Measurements from ENCODE around the gene ZNF787.

ZNF787 gene

DNA sequence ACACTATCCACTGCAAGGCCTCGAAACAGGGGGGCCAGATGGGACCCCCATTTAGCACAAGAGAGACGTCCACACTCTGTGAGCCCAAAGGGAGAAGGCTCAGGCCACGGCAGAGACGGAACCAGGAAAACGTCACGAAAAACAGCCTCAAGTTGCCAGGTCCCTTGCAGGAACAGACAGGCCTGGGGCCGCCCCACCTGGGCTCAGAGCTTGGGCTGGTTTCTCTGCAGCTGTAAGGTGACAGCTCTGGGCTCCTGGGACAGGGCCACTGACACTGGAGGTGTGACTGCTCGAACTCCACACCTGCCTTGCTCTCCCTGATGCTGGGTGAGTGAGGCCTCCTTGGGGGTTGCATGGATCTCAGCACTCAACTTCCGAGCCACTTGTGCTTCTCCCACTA is 3.2 kb downstream of the ZNF787 start:
- DNase-seq (ENCODE audit: low spot score): no peak
- in situ Hi-C loops (cut with MboI; ENCODE audit: low pct_unique_long_range_greater_than_20kb, low sequenced_read_pairs, unreplicated experiment): no loop called here
- TF ChIP-seq, protein P1, sequence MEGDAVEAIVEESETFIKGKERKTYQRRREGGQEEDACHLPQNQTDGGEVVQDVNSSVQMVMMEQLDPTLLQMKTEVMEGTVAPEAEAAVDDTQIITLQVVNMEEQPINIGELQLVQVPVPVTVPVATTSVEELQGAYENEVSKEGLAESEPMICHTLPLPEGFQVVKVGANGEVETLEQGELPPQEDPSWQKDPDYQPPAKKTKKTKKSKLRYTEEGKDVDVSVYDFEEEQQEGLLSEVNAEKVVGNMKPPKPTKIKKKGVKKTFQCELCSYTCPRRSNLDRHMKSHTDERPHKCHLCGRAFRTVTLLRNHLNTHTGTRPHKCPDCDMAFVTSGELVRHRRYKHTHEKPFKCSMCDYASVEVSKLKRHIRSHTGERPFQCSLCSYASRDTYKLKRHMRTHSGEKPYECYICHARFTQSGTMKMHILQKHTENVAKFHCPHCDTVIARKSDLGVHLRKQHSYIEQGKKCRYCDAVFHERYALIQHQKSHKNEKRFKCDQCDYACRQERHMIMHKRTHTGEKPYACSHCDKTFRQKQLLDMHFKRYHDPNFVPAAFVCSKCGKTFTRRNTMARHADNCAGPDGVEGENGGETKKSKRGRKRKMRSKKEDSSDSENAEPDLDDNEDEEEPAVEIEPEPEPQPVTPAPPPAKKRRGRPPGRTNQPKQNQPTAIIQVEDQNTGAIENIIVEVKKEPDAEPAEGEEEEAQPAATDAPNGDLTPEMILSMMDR (IDR thresholded peaks at IDR 0.05; ENCODE audit: extremely low read depth, insufficient read depth, missing control alignments): no peak

DNA sequence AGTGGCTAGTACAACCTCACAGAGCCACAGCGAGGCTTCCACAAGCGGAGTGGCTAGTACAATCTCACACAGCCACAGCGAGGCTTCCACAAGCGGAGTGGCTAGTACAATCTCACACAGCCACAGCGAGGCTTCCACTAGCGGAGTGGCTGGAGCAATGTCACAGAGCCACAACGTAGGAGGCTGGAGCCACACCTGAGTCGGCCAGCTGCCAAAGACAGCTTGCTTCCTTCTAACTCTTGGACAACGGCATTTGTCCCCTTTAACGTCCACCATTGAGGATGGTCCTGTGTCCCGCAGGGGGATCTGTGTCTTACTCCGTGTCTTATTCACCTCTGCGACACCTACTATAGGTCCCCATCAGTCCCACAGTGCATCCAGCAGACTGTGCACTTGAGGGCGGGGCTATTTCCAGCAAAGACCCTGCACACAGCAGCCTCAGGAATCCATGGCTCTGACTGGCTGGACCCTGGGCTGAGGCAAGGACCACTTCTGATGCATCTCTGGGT is 3.7 kb downstream of the ZNF787 start:
- in situ Hi-C loops (cut with MboI; ENCODE audit: low pct_unique_long_range_greater_than_20kb, low sequenced_read_pairs, unreplicated experiment): no loop called here
- DNase-seq (ENCODE audit: low spot score): no peak
- TF ChIP-seq, protein P1 (IDR thresholded peaks at IDR 0.05; ENCODE audit: extremely low read depth, insufficient read depth, missing control alignments): no peak

DNA sequence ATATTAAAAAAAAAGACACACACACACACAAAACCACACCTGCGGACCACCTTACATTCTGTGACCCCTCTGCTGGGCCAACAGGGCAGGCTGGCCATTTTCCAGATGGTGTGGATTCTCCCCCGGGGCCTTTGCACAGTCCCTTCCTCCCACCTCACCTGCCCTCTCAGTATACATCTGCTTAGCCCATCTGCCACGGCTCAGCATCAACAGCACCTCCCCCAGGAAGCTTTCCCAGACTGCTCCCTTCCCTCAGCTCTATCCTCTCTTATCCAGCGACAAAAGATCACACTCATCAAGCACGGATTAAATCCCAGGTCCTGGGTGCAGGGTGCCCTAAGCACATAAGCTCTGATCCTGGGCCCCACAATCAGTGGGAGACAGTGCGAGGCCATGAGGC is 4.5 kb downstream of the ZNF787 start:
- TF ChIP-seq, protein P1 (IDR thresholded peaks at IDR 0.05; ENCODE audit: extremely low read depth, insufficient read depth, missing control alignments): no peak

DNA sequence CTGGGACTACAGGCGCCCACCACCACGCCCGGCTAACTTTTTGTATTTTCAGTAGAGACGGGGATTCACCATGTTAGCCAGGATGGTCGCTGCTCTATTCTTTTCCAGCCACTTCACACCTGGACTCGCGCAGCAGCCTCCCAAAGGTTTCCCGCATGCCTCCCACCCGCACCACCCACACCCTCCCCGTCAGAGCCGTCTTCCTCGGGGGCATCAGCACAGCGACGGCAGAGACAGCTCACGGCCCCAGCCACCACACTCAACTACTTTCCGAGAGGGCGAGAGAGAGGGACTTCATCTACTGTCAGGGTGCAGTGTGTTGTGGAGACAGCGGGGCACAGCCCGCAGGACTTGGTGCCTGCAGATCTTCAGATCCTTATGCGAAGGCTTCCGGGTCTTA is 5.6 kb downstream of the ZNF787 start:
- in situ Hi-C loops (cut with MboI; ENCODE audit: low pct_unique_long_range_greater_than_20kb, low sequenced_read_pairs, unreplicated experiment): no loop called here
- TF ChIP-seq, protein P1 (IDR thresholded peaks at IDR 0.05; ENCODE audit: extremely low read depth, insufficient read depth, missing control alignments): no peak
- no peak for DNase-seq (ENCODE audit: low spot score)

More for the DNA sequence above, 4.5 kb downstream of the ZNF787 start:
- in situ Hi-C loops (cut with MboI; ENCODE audit: low pct_unique_long_range_greater_than_20kb, low sequenced_read_pairs, unreplicated experiment): no loop called here
- DNase-seq (ENCODE audit: low spot score): no peak

DNA sequence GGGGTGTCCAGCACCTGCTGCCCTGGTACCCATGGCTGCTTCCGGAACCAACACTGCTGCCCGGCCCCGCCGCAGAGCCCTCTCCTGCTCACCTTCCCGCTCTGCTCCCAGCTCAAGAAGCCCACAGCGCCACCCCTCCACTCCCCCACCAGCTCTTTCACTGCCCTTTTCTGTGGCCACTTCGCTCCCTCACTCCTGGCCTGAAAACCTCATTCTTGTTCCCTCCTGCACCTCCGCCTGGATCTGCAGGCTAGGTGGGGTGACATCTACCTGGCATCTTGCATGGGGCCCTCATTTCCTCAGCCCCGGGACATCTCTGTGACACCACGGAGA is 6.4 kb downstream of the ZNF787 start:
- TF ChIP-seq, protein P1 (IDR thresholded peaks at IDR 0.05; ENCODE audit: extremely low read depth, insufficient read depth, missing control alignments): no peak
- no peak for DNase-seq (ENCODE audit: low spot score)
- in situ Hi-C loops (cut with MboI; ENCODE audit: low pct_unique_long_range_greater_than_20kb, low sequenced_read_pairs, unreplicated experiment): no loop called here

DNA sequence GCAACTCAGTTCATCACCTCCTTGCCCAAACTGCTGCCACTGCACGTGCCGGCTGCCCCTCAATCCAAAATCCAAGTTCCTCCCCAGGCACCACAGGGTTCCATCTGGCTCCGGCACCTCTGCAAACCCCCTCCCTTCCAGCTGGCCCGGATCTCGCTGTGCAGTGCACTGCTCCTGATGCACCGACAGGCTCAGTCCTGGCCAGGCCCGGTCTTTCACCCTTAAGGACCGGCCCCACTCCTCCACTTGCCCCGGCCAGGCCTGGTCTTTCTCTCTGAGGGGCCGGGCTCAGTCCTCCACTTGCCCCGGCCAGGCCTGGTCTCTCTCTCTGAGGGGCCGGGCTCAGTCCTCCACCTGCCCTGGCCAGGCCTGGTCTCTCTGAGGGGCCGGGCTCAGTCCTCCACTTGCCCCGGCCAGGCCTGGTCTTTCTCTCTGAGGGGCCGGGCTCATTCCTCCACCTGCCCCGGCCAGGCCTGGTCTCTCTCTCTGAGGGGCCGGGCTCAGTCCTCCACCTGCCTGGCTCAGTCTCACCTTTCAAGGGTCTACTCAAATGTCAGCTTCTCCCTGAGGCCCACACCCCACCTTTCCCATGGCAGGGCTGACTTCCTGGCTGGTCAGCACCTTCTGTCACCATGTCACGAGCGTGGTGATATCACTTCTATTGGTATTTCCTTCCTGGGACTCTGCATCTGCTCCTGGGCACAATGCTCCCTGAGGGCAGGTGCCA is 6.9 kb downstream of the ZNF787 start:
- DNase-seq (ENCODE audit: low spot score): no peak
- in situ Hi-C loops (cut with MboI; ENCODE audit: low pct_unique_long_range_greater_than_20kb, low sequenced_read_pairs, unreplicated experiment): no loop called here
- TF ChIP-seq, protein P1 (IDR thresholded peaks at IDR 0.05; ENCODE audit: extremely low read depth, insufficient read depth, missing control alignments): no peak
